HepG2 (cell line): ENCODE measurements around the gene GGA2. TPM values are rescaled to one million over a fixed set of nuclear protein-coding genes. Genes with fewer than 3 reads are reported as not detected.

Source experiments
- ARID3A ChIP-seq: IDR thresholded peaks from 2 replicates; pipeline ENCODE4 v1.6.1; 2012; ENCODE audit warnings: low read depth, low read length, improper control_type of control experiment
- ATF2 ChIP-seq: sonication (generic); formaldehyde crosslinking; IDR thresholded peaks from 2 replicates; pipeline ENCODE4 v1.4.0; 2020; ENCODE audit warnings: missing genetic modification reagents
- ATF3 ChIP-seq: sonication (generic); formaldehyde crosslinking; IDR thresholded peaks from 2 replicates; pipeline ENCODE4 v1.4.0; 2020; ENCODE audit warnings: missing genetic modification reagents
- CREM ChIP-seq, 2 experiments: sonication (generic) in 1 of 2; formaldehyde crosslinking in 1 of 2; IDR thresholded peaks; 2 replicates each; pipeline versions ENCODE4 v1.4.0 to v1.6.1; 2016 to 2020; ENCODE audit warnings: antibody characterized with exemption in 1 of 2, mild to moderate bottlenecking in 1 of 2, missing genetic modification reagents in 1 of 2
- DPF2 ChIP-seq: sonication (generic); formaldehyde crosslinking; IDR thresholded peaks from 2 replicates; pipeline ENCODE4 v1.4.0; 2020; ENCODE audit warnings: mild to moderate bottlenecking, low read depth, missing genetic modification reagents, borderline replicate concordance
- HNRNPK ChIP-seq: fragments of 200-400 bp; formaldehyde crosslinking; IDR thresholded peaks from 2 replicates; pipeline ENCODE4 v1.6.1; 2018; ENCODE audit warnings: low read length, low read depth, moderate library complexity, mild to moderate bottlenecking; ENCODE audit not compliant: poor library complexity, severe bottlenecking
- KDM5A ChIP-seq: fragments of 200-600 bp; sonication (generic); IDR thresholded peaks from 2 replicates; pipeline ENCODE4 v1.7.0; 2018; ENCODE audit warnings: antibody characterized with exemption, mild to moderate bottlenecking, low read length, borderline replicate concordance
- KLF16 ChIP-seq, 2 experiments: sonication (generic) in 1 of 2; formaldehyde crosslinking in 1 of 2; IDR thresholded peaks; 2 replicates each; pipeline versions ENCODE4 v1.6.1 to v1.8.0; 2016 to 2023; ENCODE audit warnings: missing genetic modification reagents in 2 of 2, missing compliant biosample characterization in 1 of 2
- KMT2A ChIP-seq: sonication (generic); formaldehyde crosslinking; IDR thresholded peaks from 2 replicates; pipeline ENCODE4 v1.4.0; 2020; ENCODE audit warnings: missing genetic modification reagents
- MATR3 ChIP-seq: sonication (generic); formaldehyde crosslinking; IDR thresholded peaks from 2 replicates; pipeline ENCODE4 v1.4.0; 2020; ENCODE audit warnings: missing genetic modification reagents
- MED1 ChIP-seq: sonication (generic); formaldehyde crosslinking; IDR thresholded peaks from 2 replicates; pipeline ENCODE4 v1.4.0; 2020; ENCODE audit warnings: missing genetic modification reagents
- MEF2D ChIP-seq: sonication (generic); formaldehyde crosslinking; IDR thresholded peaks from 2 replicates; pipeline ENCODE4 v1.5.1; 2020; ENCODE audit warnings: mild to moderate bottlenecking, missing genetic modification reagents
- MXD4 ChIP-seq: IDR thresholded peaks from 2 replicates; pipeline ENCODE4 v1.6.1; 2016; ENCODE audit warnings: mild to moderate bottlenecking, missing biosample characterization, missing genetic modification reagents
- NR1H2 ChIP-seq: sonication (generic); formaldehyde crosslinking; IDR thresholded peaks from 2 replicates; pipeline ENCODE4 v1.8.1; 2022; ENCODE audit warnings: low read depth, missing genetic modification reagents, borderline replicate concordance
- NRL ChIP-seq: sonication (generic); formaldehyde crosslinking; IDR thresholded peaks from 2 replicates; pipeline ENCODE4 v1.5.0; 2020; ENCODE audit warnings: missing genetic modification reagents, mild to moderate bottlenecking, moderate library complexity, borderline replicate concordance
- PHB2 ChIP-seq: fragments of 450-650 bp; IDR thresholded peaks from 2 replicates; pipeline ENCODE4 v1.6.1; 2018; ENCODE audit not compliant: partially characterized antibody
- RBAK ChIP-seq: sonication (generic); formaldehyde crosslinking; IDR thresholded peaks from 2 replicates; pipeline ENCODE4 v1.5.1; 2020; ENCODE audit warnings: mild to moderate bottlenecking, missing genetic modification reagents
- RFX3 ChIP-seq: IDR thresholded peaks from 2 replicates; pipeline ENCODE4 v1.6.1; 2016; ENCODE audit warnings: missing biosample characterization, missing genetic modification reagents
- SALL1 ChIP-seq: sonication (generic); formaldehyde crosslinking; IDR thresholded peaks from 2 replicates; pipeline ENCODE4 v1.8.0; 2022; ENCODE audit warnings: mild to moderate bottlenecking, missing genetic modification reagents
- SALL2 ChIP-seq: sonication (generic); formaldehyde crosslinking; IDR thresholded peaks from 2 replicates; pipeline ENCODE4 v1.8.1; 2023; ENCODE audit warnings: mild to moderate bottlenecking, missing genetic modification reagents, inconsistent platforms
- TBP ChIP-seq: sonication (generic); formaldehyde crosslinking; IDR thresholded peaks from 2 replicates; pipeline ENCODE4 v1.5.0; 2020; ENCODE audit warnings: missing genetic modification reagents
- TFAP4 ChIP-seq: sonication (generic); IDR thresholded peaks from 2 replicates; pipeline ENCODE4 v1.6.1; 2016; ENCODE audit warnings: low read depth, borderline replicate concordance
- TMF1 ChIP-seq: sonication (generic); formaldehyde crosslinking; IDR thresholded peaks from 2 replicates; pipeline ENCODE4 v1.8.1; 2022; ENCODE audit warnings: low read depth, missing genetic modification reagents
- ZNF350 ChIP-seq: sonication (generic); formaldehyde crosslinking; IDR thresholded peaks from 2 replicates; pipeline ENCODE4 v1.4.0; 2020; ENCODE audit warnings: mild to moderate bottlenecking, low read depth, missing genetic modification reagents, borderline replicate concordance
- ZNF543 ChIP-seq: sonication (generic); formaldehyde crosslinking; IDR thresholded peaks from 2 replicates; pipeline ENCODE4 v1.4.0; 2020; ENCODE audit warnings: mild to moderate bottlenecking, missing genetic modification reagents
- ZNF816 ChIP-seq: sonication (generic); formaldehyde crosslinking; IDR thresholded peaks from 2 replicates; pipeline ENCODE4 v1.8.0; 2022; ENCODE audit warnings: missing genetic modification reagents, mild to moderate bottlenecking, borderline replicate concordance
- polyA plus RNA-seq, 8 experiments: library from polyadenylated mRNA; depleted of rRNA in 3 of 8; stranded (reverse) in 7 of 8; unstranded in 1 of 8; fragments of >200 nt; fragmentation: Illumina TruSeq in 4 of 8; extraction: Trizol in 4 of 8; gene quantifications; 2 replicates each; pipeline versions ENCODE4 v1.2.1 to v1.2.3, GENCODE V29; 2011 to 2016; ENCODE audit warnings: low read depth in 4 of 8, missing spikeins in 1 of 8, mixed read lengths in 1 of 8; ENCODE audit not compliant: insufficient read depth in 1 of 8
- total RNA-seq, 5 experiments: library from RNA; depleted of rRNA; stranded (reverse); fragments of >200 nt; fragmentation: Illumina TruSeq; extraction: Trizol; gene quantifications; 2 replicates each; pipeline ENCODE4 v1.2.3, GENCODE V29; 2016; ENCODE audit warnings: low read depth in 1 of 5

The GGA2 gene
- total and polyA plus RNA-seq, 2 of the 13 experiments (the other 11 are each of a cell fraction or from before 2014, with no cell fraction given): 51.5 to 69.8 TPM

GRCh38 chr16:23539984-23540816, 29.9 kb upstream of the GGA2 start (continued):
- TF ChIP-seq ZNF350 (CRISPR knock-in tag) (peak; percentile 92), MXD4 (peak; percentile 72), PHB2 (no peak), RFX3 (CRISPR knock-in tag) (0 out of 2 replicates have a peak, but pooled peaks have one; percentile 37), KMT2A (CRISPR knock-in tag) (peak; percentile 45; the same call in 1 of the 2 replicates), SALL1 (peak; percentile 100), ZNF543 (CRISPR knock-in tag) (peak; percentile 89; the same call in 1 of the 2 replicates), KDM5A (no peak; the same call in 1 of the 2 replicates), DPF2 (CRISPR knock-in tag) (peak; percentile 98), MEF2D (CRISPR knock-in tag) (peak; percentile 95), TBP (CRISPR knock-in tag) (no peak), CREM (IDR thresholded peaks at IDR 0.05) (peak; percentile 92), CREM (CRISPR knock-in tag; IDR thresholded peaks at IDR 0.05) (no peak), ATF3 (CRISPR knock-in tag) (peak; percentile 90), MED1 (CRISPR knock-in tag) (peak; percentile 99), NRL (no peak), RBAK (CRISPR knock-in tag) (peak; percentile 55; the same call in 1 of the 2 replicates), TFAP4 (peak; percentile 100), SALL2 (CRISPR knock-in tag) (no peak), HNRNPK (no peak), ATF2 (CRISPR knock-in tag) (peak; percentile 97), MATR3 (no peak), TMF1 (CRISPR knock-in tag) (no peak), ARID3A (peak; percentile 100), NR1H2 (no peak), KLF16 (CRISPR knock-in tag; IDR thresholded peaks at IDR 0.05) (peak in 1 of 2 experiments; percentile 99; a peak in 2 of 4 replicates), ZNF816 (CRISPR knock-in tag) (peak; percentile 94)
